DOHH2 (cell line): ENCODE results near the gene FPR3.

Source experiments
- H3F3A ChIP-seq: fragments of 200-600 bp; sonication (generic), shearing (Covaris generic); 2 replicates; pipeline ENCODE4 v1.6.0; 2016; ENCODE audit warnings: antibody characterized with exemption, mild to moderate bottlenecking; ENCODE audit not compliant: control insufficient read depth, insufficient read depth
- H3K27ac ChIP-seq: fragments of 200-600 bp; sonication (generic); 2 replicates; pipeline ENCODE4 v1.5.1; 2014; ENCODE audit warnings: low read depth, mild to moderate bottlenecking, low read length, moderate library complexity
- H3K27me3 ChIP-seq: fragments of 200-600 bp; sonication (generic); 2 replicates; pipeline ENCODE4 v1.6.1; 2014; ENCODE audit warnings: mild to moderate bottlenecking, low read length, mixed read lengths; ENCODE audit not compliant: control insufficient read depth
- H3K36me3 ChIP-seq: fragments of 200-600 bp; sonication (generic); 2 replicates; pipeline ENCODE4 v1.6.1; 2014; ENCODE audit warnings: mild to moderate bottlenecking, low read length, moderate library complexity, mixed read lengths; ENCODE audit not compliant: control insufficient read depth
- H3K4me1 ChIP-seq: fragments of 200-600 bp; sonication (generic); 2 replicates; pipeline ENCODE4 v1.6.1; 2014; ENCODE audit warnings: mild to moderate bottlenecking, low read length, mixed read lengths; ENCODE audit not compliant: control insufficient read depth
- H3K4me2 ChIP-seq: fragments of 200-600 bp; sonication (generic); 2 replicates; pipeline ENCODE4 v1.6.0; 2014; ENCODE audit warnings: mild to moderate bottlenecking, low read length, moderate library complexity
- H3K4me3 ChIP-seq: fragments of 200-600 bp; sonication (generic); 2 replicates; pipeline ENCODE4 v1.5.1; 2014; ENCODE audit warnings: mild to moderate bottlenecking, low read length, mixed read lengths
- H3K79me2 ChIP-seq: fragments of 200-600 bp; sonication (generic); 2 replicates; pipeline ENCODE4 v1.6.1; 2014; ENCODE audit warnings: mild to moderate bottlenecking, low read length, mixed read lengths; ENCODE audit not compliant: control insufficient read depth
- H3K9me2 ChIP-seq: fragments of 200-600 bp; sonication (generic); replicated peaks from 2 replicates; pipeline ENCODE4 v1.6.1; 2014; ENCODE audit warnings: mild to moderate bottlenecking, low read length, mixed read lengths; ENCODE audit not compliant: control insufficient read depth
- H3K9me3 ChIP-seq: fragments of 200-600 bp; sonication (generic); 2 replicates; pipeline ENCODE4 v1.6.1; 2014; ENCODE audit warnings: antibody characterized with exemption, low read length, mixed read lengths; ENCODE audit not compliant: control insufficient read depth, insufficient read depth
- H4K20me1 ChIP-seq: fragments of 200-600 bp; sonication (generic); 2 replicates; pipeline ENCODE4 v1.6.0; 2014; ENCODE audit warnings: low read depth, mild to moderate bottlenecking, antibody characterized with exemption, low read length, moderate library complexity; ENCODE audit not compliant: control insufficient read depth, insufficient read depth
- CTCF ChIP-seq: fragments of 200-600 bp; sonication (generic); IDR thresholded peaks from one replicate; pipeline ENCODE4 v1.5.1; 2014; ENCODE audit warnings: antibody characterized with exemption, mild to moderate bottlenecking, low read depth, low read length; ENCODE audit not compliant: poor library complexity, severe bottlenecking
- EZH2phosphoT487 ChIP-seq: fragments of 200-600 bp; sonication (generic); IDR thresholded peaks from 2 replicates; pipeline ENCODE4 v1.6.1; 2017; ENCODE audit warnings: borderline replicate concordance, mild to moderate bottlenecking, antibody characterized with exemption, low read length, moderate library complexity, mixed read lengths

Gene FPR3

GRCh38 chr19:51807111-51807701 lies 12.2 kb downstream of the FPR3 start:
- H3K9me3 ChIP-seq, result no peaks in the 10 kb centered on the region
- no peak overlapping the region for H3K4me2 ChIP-seq
- no peaks in the 10 kb centered on the region for H3K9me2 ChIP-seq
- H3F3A ChIP-seq, result no peaks in the 10 kb centered on the region
- no peaks in the 10 kb centered on the region for H3K4me1 ChIP-seq
- no peaks in the 10 kb centered on the region for H3K27me3 ChIP-seq
- TF ChIP-seq CTCF (no peak), EZH2phosphoT487 (no peak)
- H4K20me1 ChIP-seq, result no peaks in the 10 kb centered on the region
- no peaks in the 10 kb centered on the region for H3K79me2 ChIP-seq
- no peak overlapping the region for H3K27ac ChIP-seq
- H3K4me3 ChIP-seq, result no peak overlapping the region
- no peaks in the 10 kb centered on the region for H3K36me3 ChIP-seq

GRCh38 chr19:51807925-51808324 lies 13.0 kb downstream of the FPR3 start:
- H3K9me2 ChIP-seq, result no peaks in the 10 kb centered on the region
- H3K79me2 ChIP-seq, result no peaks in the 10 kb centered on the region
- TF ChIP-seq CTCF, result no peak
- no peaks in the 10 kb centered on the region for H3K27me3 ChIP-seq
- H3K4me2 ChIP-seq, result no peak overlapping the region
- no peaks in the 10 kb centered on the region for H3K9me3 ChIP-seq
- no peaks in the 10 kb centered on the region for H3K36me3 ChIP-seq
- H3F3A ChIP-seq, result no peaks in the 10 kb centered on the region
- H4K20me1 ChIP-seq, result no peaks in the 10 kb centered on the region
- no peaks in the 10 kb centered on the region for H3K4me1 ChIP-seq
- no peak overlapping the region for H3K27ac ChIP-seq
- no peak overlapping the region for H3K4me3 ChIP-seq

GRCh38 chr19:51808333-51808986 lies 13.5 kb downstream of the FPR3 start:
- no peaks in the 10 kb centered on the region for H4K20me1 ChIP-seq
- no peak overlapping the region for H3K4me3 ChIP-seq
- TF ChIP-seq CTCF (no peak), EZH2phosphoT487 (no peak)
- H3K79me2 ChIP-seq, result no peaks in the 10 kb centered on the region
- no peaks in the 10 kb centered on the region for H3K9me3 ChIP-seq
- no peaks in the 10 kb centered on the region for H3K4me1 ChIP-seq
- no peak overlapping the region for H3K27ac ChIP-seq
- no peaks in the 10 kb centered on the region for H3K9me2 ChIP-seq
- H3K4me2 ChIP-seq, result no peak overlapping the region
- H3K36me3 ChIP-seq, result no peaks in the 10 kb centered on the region
- no peaks in the 10 kb centered on the region for H3F3A ChIP-seq
- H3K27me3 ChIP-seq, result no peaks in the 10 kb centered on the region
